GM20000 (cell line): Measurements from ENCODE around the gene CCDC97.

Experiments
- DNase-seq: peaks from one replicate; pipeline ENCODE4 v3.0.0; 2012; ENCODE audit warnings: low spot score
- TF ChIP-seq, protein P1 (sequence below): IDR thresholded peaks from 2 replicates; pipeline ENCODE4 v1.5.1; 2012; ENCODE audit warnings: mild to moderate bottlenecking, control low read depth; ENCODE audit errors: extremely low read depth, missing control alignments

Gene CCDC97

DNA sequence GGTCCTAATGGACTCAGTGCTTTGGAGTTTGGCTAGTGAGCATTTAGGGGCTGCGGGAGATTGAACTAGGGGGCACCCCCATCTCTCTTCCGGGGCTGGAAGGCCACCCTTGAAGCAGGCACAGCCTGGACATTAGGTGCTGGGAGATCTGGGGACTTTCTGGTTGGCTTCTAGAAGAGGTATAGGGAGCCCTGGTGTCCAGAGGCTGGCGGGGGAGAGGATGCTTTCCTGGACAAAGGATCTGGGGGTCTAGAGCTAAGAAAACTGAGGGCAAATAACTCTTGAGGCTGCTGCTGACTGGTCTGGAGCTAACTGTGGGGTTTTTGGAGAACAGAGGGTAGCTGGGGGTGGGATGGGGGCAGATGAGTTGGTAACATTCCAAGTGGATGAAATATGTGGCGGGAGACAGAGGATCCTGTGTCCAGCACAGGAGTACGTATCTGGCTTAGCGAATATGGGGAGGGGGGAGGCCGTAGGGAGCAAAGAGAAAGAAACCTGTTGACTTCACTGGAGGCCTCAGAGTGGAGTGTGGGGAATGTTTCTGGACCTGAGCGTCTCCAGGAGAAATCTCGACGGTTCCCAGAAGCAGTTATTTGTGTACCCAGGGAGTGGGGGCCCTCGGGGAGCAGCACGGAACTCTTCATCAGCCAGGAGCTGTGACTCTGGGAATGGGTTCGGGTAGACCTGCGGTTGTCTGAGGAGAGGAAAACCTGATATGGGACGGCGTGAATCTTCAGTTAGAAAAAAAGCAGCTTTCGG is 44.4 kb upstream of the CCDC97 start:
- peak; percentile 34 for DNase-seq

DNA sequence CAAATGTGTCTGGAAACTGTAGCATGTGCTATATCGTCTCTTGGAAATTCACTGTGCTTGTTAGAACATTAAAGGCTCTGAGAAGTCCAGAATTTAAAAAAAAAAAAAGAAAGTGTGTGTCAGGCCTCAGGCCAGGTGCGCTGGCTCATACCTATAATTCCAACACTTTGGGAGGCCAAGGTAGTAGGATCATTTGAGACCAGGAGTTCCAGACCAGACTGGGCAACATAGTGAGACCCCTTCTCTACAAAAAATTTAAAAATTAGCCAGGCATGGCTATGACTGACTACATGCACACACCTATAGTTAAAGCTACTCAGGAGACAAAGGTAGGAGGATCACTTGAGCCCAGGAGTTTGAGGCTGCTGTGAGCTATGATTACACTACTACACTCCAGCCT is 40.9 kb upstream of the CCDC97 start:
- no peak for DNase-seq
- TF ChIP-seq, protein P1, sequence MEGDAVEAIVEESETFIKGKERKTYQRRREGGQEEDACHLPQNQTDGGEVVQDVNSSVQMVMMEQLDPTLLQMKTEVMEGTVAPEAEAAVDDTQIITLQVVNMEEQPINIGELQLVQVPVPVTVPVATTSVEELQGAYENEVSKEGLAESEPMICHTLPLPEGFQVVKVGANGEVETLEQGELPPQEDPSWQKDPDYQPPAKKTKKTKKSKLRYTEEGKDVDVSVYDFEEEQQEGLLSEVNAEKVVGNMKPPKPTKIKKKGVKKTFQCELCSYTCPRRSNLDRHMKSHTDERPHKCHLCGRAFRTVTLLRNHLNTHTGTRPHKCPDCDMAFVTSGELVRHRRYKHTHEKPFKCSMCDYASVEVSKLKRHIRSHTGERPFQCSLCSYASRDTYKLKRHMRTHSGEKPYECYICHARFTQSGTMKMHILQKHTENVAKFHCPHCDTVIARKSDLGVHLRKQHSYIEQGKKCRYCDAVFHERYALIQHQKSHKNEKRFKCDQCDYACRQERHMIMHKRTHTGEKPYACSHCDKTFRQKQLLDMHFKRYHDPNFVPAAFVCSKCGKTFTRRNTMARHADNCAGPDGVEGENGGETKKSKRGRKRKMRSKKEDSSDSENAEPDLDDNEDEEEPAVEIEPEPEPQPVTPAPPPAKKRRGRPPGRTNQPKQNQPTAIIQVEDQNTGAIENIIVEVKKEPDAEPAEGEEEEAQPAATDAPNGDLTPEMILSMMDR: no peak

More for the DNA sequence above, 44.4 kb upstream of the CCDC97 start:
- TF ChIP-seq, protein P1: no peak

DNA sequence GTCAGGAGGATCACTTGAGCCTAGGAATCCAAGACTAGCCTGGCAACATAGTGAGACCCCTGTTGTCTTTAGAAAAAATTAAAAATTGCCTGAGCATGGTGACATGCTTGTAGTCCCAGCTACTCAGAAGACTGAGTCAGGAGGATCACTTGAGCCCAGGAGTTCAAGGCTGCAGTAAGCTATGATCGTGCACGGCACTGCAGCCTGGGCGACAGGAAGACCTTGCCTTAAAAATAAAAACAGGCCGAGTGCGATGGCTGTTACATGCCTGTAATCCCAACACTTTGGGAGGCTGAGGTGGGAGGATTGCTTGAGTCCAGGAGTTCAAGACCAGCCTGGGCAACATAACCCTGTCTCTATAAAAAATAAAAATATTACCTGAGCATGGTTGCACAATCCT is 40.4 kb upstream of the CCDC97 start:
- TF ChIP-seq, protein P1: no peak
- no peak for DNase-seq

DNA sequence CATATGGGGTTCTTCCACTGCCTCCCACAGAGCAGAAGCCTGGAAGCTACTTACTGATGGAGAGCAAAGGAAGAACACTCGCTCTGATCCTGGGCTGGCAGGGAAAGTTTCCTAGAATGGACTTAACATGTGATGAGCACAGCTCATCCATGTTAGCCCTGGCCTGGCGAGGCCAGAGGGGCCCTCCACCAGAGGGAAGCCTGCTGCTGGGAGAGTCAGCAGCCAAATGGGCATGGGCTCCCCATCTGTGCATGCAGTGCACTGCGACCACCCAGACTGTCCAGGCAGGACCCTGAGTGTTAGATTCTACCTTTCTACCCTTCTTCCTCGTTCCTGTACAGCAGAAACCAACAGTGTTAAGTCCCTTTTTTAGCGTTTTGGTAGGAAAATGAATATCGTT is 36.9 kb upstream of the CCDC97 start:
- TF ChIP-seq, protein P1: no peak
- DNase-seq: no peak

DNA sequence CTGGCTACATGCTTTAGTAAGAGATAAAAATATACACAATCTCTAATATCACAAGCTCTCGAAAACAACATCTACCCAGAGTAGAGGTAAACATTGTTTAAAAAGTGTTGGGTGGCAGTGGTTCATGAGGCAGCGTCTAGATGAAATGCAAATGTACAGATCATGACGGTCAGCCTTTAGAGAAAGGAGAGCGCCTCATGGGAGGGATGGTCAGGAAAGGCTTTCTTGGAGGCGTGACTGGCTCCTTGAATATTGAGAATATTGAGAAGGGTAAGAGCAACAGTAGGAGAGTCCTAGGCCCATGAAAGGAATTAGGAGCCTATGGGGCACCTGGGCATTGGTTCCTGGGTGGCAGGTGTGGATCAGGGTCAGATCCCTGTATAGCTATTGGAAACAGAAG is 35.2 kb upstream of the CCDC97 start:
- DNase-seq: no peak
- TF ChIP-seq, protein P1: no peak

DNA sequence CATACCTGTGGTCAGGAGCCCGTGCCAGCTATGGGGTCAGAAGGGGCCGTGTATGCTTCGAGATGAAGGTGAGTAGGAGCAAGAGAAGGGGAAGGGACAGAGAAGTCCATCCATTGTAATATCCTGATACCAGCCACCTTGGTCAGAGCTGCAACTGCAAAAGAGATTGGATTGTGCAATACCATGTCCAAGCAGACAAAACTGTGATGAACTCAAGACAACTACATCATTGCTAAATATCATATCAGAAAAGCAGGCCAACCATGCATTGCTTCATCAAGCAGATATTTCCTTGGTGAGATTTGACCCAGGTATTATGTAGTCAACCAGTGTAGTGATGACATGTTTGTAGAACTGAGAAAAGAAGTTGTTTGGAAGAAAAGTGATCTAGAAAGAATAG is 33.7 kb upstream of the CCDC97 start:
- TF ChIP-seq, protein P1: no peak
- DNase-seq: no peak

DNA sequence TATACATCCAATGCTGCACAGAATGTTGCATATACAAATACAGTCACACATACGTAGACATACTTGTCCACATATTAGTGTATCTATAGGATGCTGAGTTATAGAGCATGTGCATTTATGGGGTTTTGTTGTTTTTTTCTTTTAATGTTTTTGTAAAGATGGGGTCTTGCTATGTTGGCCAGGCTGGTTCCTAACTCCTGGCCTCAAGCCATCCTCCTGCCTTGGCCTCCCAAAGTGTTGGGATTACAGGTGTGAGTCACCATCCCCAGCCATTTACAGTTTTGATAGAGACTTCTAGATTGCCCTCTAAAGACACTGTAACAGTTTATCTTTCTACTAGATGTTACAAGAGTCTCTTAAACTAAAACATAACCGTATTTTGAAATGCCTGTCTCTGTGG is 31.5 kb upstream of the CCDC97 start:
- DNase-seq: no peak
- TF ChIP-seq, protein P1: no peak
